HCT116 (cell line): ENCODE results near the gene SPACA1.

Experiments used
- ATF3 ChIP-seq: IDR thresholded peaks from 2 replicates; pipeline ENCODE4 v1.6.1; 2012
- EGR1 ChIP-seq: IDR thresholded peaks from 2 replicates; pipeline ENCODE4 v1.6.1; 2012; ENCODE audit warnings: low read depth
- ELF1 ChIP-seq: IDR thresholded peaks from 2 replicates; pipeline ENCODE4 v1.6.1; 2012; ENCODE audit warnings: low read depth, borderline replicate concordance
- EZH2 ChIP-seq: fragments of 200-600 bp; sonication (generic); IDR thresholded peaks from 2 replicates; pipeline ENCODE4 v1.6.1; 2017; ENCODE audit warnings: antibody characterized with exemption, mixed run types
- JUND ChIP-seq: IDR thresholded peaks from 2 replicates; pipeline ENCODE4 v1.6.1; 2012
- POLR2A ChIP-seq: IDR thresholded peaks from 2 replicates; pipeline ENCODE4 v1.7.0; 2011; ENCODE audit warnings: borderline replicate concordance; ENCODE audit not compliant: insufficient read depth, insufficient read length; ENCODE audit errors: extremely low read depth
- POLR2AphosphoS5 ChIP-seq: IDR thresholded peaks from 2 replicates; pipeline ENCODE4 v1.6.1; 2011; ENCODE audit warnings: mild to moderate bottlenecking, low read depth, low read length, moderate library complexity
- RAD21 ChIP-seq: IDR thresholded peaks from 2 replicates; pipeline ENCODE4 v1.6.1; 2012; ENCODE audit warnings: low read depth, mild to moderate bottlenecking
- SIN3A ChIP-seq: IDR thresholded peaks from 2 replicates; pipeline ENCODE4 v1.6.1; 2012; ENCODE audit warnings: low read depth
- TCF7L2 ChIP-seq: IDR thresholded peaks from 2 replicates; pipeline ENCODE4 v1.7.0; 2011; ENCODE audit warnings: borderline replicate concordance, inconsistent platforms; ENCODE audit not compliant: insufficient read depth, insufficient read length; ENCODE audit errors: extremely low read depth
- YY1 ChIP-seq: IDR thresholded peaks from 2 replicates; pipeline ENCODE4 v1.6.1; 2011; ENCODE audit warnings: low read length, low read depth, moderate library complexity, mild to moderate bottlenecking; ENCODE audit not compliant: insufficient replicate concordance; ENCODE audit errors: extremely low read depth
- TF ChIP-seq, protein P1 (sequence below), 3 experiments: fragments of 200-600 bp in 1 of 3; sonication (generic) in 1 of 3; IDR thresholded peaks in 2 of 3; conservative IDR thresholded peaks in 1 of 3; 2 replicates each; pipeline ENCODE4 v1.5.1; 2012 to 2017; ENCODE audit warnings: low read depth in 2 of 3, low read length in 2 of 3, antibody characterized with exemption in 1 of 3, borderline replicate concordance in 1 of 3, control low read depth in 1 of 3, mild to moderate bottlenecking in 1 of 3, mixed read lengths in 1 of 3, mixed run types in 1 of 3, moderate library complexity in 1 of 3; ENCODE audit not compliant: insufficient read depth in 1 of 3
- TF ChIP-seq, protein P2 (sequence below): IDR thresholded peaks from 2 replicates; pipeline ENCODE4 v1.6.1; 2012; ENCODE audit warnings: low read depth
- TF ChIP-seq, protein P3 (sequence below): IDR thresholded peaks from 2 replicates; pipeline ENCODE4 v1.6.1; 2012

- TF ChIP-seq, protein P1, sequence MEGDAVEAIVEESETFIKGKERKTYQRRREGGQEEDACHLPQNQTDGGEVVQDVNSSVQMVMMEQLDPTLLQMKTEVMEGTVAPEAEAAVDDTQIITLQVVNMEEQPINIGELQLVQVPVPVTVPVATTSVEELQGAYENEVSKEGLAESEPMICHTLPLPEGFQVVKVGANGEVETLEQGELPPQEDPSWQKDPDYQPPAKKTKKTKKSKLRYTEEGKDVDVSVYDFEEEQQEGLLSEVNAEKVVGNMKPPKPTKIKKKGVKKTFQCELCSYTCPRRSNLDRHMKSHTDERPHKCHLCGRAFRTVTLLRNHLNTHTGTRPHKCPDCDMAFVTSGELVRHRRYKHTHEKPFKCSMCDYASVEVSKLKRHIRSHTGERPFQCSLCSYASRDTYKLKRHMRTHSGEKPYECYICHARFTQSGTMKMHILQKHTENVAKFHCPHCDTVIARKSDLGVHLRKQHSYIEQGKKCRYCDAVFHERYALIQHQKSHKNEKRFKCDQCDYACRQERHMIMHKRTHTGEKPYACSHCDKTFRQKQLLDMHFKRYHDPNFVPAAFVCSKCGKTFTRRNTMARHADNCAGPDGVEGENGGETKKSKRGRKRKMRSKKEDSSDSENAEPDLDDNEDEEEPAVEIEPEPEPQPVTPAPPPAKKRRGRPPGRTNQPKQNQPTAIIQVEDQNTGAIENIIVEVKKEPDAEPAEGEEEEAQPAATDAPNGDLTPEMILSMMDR (IDR thresholded peaks at IDR 0.05 in 2 of 3, conservative IDR thresholded peaks at IDR 0.05 in 1 of 3; ENCODE audit: borderline replicate concordance in 1 of 3, insufficient read depth in 1 of 3, low read depth in 2 of 3, low read length in 2 of 3): no peak
- no peak for TF ChIP-seq RAD21
- no peak for TF ChIP-seq EZH2
- TF ChIP-seq, protein P2, sequence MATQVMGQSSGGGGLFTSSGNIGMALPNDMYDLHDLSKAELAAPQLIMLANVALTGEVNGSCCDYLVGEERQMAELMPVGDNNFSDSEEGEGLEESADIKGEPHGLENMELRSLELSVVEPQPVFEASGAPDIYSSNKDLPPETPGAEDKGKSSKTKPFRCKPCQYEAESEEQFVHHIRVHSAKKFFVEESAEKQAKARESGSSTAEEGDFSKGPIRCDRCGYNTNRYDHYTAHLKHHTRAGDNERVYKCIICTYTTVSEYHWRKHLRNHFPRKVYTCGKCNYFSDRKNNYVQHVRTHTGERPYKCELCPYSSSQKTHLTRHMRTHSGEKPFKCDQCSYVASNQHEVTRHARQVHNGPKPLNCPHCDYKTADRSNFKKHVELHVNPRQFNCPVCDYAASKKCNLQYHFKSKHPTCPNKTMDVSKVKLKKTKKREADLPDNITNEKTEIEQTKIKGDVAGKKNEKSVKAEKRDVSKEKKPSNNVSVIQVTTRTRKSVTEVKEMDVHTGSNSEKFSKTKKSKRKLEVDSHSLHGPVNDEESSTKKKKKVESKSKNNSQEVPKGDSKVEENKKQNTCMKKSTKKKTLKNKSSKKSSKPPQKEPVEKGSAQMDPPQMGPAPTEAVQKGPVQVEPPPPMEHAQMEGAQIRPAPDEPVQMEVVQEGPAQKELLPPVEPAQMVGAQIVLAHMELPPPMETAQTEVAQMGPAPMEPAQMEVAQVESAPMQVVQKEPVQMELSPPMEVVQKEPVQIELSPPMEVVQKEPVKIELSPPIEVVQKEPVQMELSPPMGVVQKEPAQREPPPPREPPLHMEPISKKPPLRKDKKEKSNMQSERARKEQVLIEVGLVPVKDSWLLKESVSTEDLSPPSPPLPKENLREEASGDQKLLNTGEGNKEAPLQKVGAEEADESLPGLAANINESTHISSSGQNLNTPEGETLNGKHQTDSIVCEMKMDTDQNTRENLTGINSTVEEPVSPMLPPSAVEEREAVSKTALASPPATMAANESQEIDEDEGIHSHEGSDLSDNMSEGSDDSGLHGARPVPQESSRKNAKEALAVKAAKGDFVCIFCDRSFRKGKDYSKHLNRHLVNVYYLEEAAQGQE: no peak
- no peak for TF ChIP-seq EGR1
- TF ChIP-seq POLR2A: no peak
- TF ChIP-seq POLR2AphosphoS5: no peak
- no peak for TF ChIP-seq YY1
- no peak for TF ChIP-seq JUND
- TF ChIP-seq ELF1: no peak
- TF ChIP-seq, protein P3, sequence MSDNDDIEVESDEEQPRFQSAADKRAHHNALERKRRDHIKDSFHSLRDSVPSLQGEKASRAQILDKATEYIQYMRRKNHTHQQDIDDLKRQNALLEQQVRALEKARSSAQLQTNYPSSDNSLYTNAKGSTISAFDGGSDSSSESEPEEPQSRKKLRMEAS: no peak
- no peak for TF ChIP-seq SIN3A
- TF ChIP-seq ATF3: no peak
- TF ChIP-seq TCF7L2: no peak
Measured at GRCh38 chr6:88072462-88072861, 24.8 kb downstream of the SPACA1 start.
